HG03139 (cell line): ENCODE measurements around the gene ZBTB49.
A peak's percentile ranks its signal among the peaks of the same experiment; 100 is the strongest.
"Not testable (repeated sequence)": the region's sequence is repeated elsewhere in the genome, so short reads cannot be mapped to it uniquely, and the experiment has no call there.

ENCODE experiments used
- ATAC-seq: cut with Tn5 transposase; IDR thresholded peaks from one replicate; pipeline ENCODE4 v1.9.1; 2021; ENCODE audit not compliant: unreplicated experiment

Gene ZBTB49

DNA sequence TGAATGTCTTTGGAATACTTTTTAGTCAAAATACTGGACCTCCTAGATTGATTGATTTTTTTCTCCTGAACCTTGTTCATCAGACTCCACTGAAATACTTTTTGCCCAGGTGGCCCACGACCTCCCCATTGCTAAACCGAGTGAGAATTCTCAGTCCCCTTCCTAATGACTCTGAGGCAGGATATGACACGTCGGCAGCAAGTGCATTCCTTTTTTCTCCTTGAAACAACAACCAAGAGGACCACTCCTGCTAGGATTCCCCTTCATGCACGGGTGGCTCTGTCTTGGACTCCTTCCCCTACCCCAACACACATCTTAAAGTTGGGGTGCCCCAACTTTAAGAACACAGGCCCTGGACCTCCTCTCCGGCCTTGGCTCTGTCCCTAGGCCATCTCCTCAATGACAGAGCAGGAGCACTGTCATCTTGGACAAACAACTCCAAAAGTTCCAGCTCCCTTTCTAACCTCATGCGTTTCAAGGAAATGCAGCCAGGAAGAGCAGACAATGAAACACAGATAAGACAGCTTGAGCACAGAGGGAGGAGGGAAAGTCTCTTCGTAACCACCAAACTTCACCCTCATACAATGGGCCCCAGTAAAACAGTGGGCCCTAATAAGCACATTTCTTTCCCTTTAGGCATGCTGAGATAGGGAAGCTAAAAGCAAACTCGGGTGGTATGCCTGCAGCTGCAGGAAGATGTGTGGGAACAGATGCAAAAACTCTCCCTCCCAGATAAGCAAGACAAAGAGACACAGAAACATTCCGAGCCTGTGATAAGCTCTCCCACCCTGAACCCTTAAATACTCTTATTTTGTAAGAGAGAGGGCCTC is 33.9 kb downstream of the ZBTB49 start:
- no peak for ATAC-seq

DNA sequence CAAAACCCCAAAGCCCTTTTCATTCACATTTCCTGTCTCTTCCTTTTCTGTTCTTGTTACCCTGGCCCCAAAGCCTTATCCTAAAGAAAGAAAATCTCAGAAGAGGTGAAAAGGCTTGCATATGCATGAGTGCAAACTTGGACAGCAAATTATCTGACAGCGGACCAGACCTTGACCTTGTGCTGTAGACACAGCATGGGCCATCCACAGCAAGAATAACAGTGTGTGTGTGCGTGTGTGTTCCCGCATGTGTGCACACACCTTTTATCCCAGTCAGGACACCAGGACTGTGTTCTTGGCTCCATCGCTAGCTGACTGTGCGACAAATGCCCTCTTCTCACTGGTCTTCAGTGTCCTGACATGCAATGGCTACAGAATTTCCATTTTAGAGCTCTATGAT is 35.3 kb downstream of the ZBTB49 start:
- no peak for ATAC-seq

DNA sequence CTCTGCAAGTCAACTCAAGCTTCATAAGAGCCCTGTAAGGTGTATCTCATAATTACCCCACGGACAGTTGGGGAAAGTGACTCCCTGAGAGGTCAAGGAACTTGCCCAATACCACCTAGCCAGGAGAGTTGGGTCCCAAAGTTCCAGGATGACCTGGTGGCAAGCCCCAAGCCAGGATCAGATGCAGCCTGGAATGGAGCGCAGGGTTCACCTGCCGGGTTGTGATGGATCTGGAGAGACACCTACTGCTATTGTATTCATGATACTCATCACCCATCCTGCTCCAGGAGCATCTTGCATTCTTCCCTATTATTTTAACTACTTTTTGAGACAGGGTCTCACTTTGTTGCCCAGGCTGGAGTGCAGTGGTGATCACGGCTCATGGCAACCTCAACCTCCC is 36.1 kb downstream of the ZBTB49 start:
- ATAC-seq = no peak

GRCh38 chr4:4327652-4328121 is 37.6 kb downstream of the ZBTB49 start:
- no peak for ATAC-seq

DNA sequence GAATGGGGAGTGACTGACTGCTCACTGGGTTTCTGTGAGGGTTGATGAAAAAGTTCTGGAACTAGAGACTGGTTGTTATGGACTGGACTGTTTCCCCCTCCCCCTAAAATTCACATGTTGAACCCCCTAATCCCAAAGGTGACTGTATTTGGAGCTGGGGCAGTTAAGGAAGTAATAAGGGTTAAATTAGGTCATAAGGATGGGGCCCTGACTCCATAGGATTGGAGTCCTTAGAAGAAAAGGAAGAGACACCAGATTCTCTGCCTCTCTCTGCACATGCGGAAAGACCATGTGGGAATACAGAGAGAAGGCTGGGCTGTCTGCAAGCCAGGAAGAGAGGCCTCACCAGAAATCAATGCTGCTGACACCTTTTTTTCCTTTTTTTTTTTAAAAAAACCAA is 38.2 kb downstream of the ZBTB49 start:
- no peak for ATAC-seq

DNA sequence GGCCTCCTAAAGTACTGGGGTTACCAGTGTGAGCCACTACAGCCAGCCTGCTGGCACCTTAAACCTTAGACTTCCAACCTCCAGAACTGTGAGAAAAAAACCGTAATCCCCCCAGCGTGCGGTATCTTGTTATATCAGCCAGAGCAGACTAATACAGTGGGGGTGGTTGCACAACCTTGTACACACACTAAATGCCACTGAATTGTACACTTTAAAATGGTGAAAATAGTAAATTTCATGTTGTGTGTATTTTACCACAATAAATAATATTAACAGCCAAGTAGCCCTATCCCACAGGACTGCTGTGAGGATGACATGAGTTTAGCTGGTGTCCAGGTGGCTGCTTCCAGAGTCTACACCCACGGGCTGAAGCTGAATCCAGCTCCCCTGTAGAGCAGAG is 38.8 kb downstream of the ZBTB49 start:
- no peak for ATAC-seq

GRCh38 chr4:4329496-4329895 is 39.4 kb downstream of the ZBTB49 start:
- ATAC-seq = no peak

GRCh38 chr4:4330794-4331193 is 40.7 kb downstream of the ZBTB49 start:
- ATAC-seq = no peak

GRCh38 chr4:4332529-4332928 is 42.5 kb downstream of the ZBTB49 start:
- ATAC-seq = no peak

- ATAC-seq = no peak
These were observed 43.2 kb downstream of the ZBTB49 start for GRCh38 chr4:4333265-4333706.

- peak; percentile 67 for ATAC-seq
These were observed 44.9 kb downstream of the ZBTB49 start for GRCh38 chr4:4334798-4335520.

GRCh38 chr4:4338210-4339001 is 48.4 kb downstream of the ZBTB49 start:
- no peak for ATAC-seq

DNA sequence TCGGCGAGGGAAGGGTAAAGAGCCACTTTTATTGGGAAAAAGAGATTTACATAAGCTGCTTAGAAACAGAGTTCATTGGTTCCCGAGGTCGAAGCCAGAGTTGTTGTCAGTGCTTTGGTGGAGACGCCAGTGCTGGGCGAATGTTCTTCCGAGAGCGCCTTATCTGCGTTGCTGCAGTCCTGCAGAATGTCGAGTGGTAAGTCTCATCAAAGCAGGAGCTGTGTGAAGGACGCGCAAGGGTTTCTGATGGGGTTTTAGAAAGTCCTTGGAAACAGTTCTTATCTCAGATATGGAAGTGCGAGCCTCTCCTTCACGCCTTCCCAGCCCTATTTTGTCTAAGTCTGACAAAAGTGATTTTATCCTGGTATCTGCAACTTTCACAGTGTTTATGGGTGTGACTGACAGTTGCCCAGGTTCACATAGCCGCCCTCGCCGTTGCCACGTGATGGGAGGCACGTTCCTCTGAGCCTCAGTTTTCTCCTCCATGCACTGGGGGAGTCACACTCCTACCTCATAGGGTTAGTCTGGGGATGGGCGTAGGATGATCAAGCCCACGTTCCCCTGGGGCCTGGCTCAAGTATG is 49.5 kb downstream of the ZBTB49 start:
- ATAC-seq = no peak

- no peak for ATAC-seq
These were observed 52.0 kb downstream of the ZBTB49 start for GRCh38 chr4:4341861-4342650.

GRCh38 chr4:4343038-4343437 is 53.0 kb downstream of the ZBTB49 start:
- no peak for ATAC-seq

DNA sequence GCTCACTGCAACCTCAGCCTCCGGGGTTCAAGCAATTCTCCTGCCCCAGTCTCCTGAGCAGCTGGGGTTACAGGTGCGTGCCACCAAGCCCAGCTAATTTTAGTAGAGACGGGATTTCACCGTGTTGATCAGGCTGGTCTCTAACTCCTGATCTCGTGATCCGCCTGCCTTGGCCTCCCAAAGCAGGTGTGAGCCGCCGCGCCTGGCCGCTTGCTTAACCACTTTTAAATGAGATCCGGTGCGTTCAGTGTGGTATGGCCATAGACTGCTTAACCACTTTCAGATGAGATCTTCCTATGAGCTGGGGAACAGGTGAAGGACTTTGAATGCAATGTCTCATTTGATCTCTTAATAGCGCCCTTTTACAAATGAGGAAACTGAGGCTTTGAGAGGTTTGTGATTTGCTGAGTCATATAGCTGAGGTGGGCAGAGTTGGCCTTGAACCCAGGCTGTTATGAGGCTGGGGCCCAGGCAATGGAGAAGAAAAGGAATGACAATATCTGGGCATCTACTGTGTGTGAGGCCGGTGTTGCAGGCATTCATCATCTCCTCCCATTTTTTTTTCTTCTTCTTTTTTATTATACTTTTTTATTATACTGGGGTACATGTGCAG is 55.0 kb downstream of the ZBTB49 start:
- peak; percentile 75 for ATAC-seq

DNA sequence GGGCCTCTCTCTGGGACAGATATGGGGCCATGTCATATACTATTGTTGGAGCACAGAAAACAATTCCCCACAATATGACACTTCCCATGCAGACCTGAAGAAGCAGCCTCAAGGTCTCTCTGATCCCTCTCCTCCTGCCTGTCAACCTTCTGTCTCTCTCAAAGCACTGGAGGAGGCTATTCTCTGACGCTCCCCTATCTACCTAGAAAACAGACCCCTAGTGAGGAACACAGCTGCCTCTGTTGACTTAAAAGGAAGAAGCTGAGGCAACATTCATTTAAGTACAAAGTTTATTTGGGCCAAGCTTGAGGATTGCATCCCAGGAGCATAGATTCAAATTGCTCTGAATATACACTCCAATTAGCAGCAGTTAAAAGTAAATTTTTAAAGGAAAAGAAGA is 57.5 kb downstream of the ZBTB49 start:
- no peak for ATAC-seq

GRCh38 chr4:4348585-4348984 is 58.5 kb downstream of the ZBTB49 start:
- not testable (repeated sequence) for ATAC-seq

DNA sequence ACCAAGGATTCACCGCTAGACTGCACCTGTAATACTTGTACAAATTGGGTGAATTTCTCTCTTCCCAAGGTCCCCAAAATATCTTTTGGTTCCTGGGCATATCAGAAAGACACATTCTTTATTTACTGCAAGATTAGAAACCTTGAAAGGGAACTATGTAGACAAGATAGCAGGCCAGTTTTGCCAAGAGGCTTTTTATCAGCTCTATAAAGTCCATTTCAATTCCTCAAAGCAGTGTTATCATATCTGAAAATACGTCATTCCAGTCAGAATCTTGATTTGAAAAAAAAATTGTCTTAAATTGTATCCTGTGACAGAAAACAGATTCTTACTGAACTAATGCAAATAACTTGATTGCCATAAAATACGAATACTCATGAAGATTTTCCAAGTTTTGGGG is 59.8 kb downstream of the ZBTB49 start:
- ATAC-seq = no peak

- no peak for ATAC-seq
These were observed 60.9 kb downstream of the ZBTB49 start for GRCh38 chr4:4350909-4351308.
